K562 (cell line): ENCODE results near the gene ABRAXAS1. TPM values are rescaled to one million over a fixed set of nuclear protein-coding genes. Genes with fewer than 3 reads are reported as not detected.

Source experiments
- AFF1 ChIP-seq, 2 experiments: fragments of 450-650 bp; IDR thresholded peaks; 2 replicates each; pipeline ENCODE4 v1.6.1; 2018; ENCODE audit warnings: mild to moderate bottlenecking in 2 of 2, low read depth in 1 of 2; ENCODE audit not compliant: partially characterized antibody in 2 of 2
- ATF1 ChIP-seq, 2 experiments: fragments of 450-650 bp in 1 of 2; IDR thresholded peaks; 2 replicates each; pipeline ENCODE4 v1.6.1; 2016; ENCODE audit warnings: missing compliant biosample characterization in 1 of 2, missing genetic modification characterization in 1 of 2
- ATF3 ChIP-seq, 2 experiments: fragments of 450-650 bp in 1 of 2; sonication (generic) in 1 of 2; formaldehyde crosslinking in 1 of 2; IDR thresholded peaks in 1 of 2; conservative IDR thresholded peaks in 1 of 2; 2 replicates each; pipeline versions ENCODE4 v1.6.1 to v1.8.1; 2016 to 2023; ENCODE audit warnings: mild to moderate bottlenecking in 2 of 2, moderate library complexity in 2 of 2, inconsistent platforms in 1 of 2, missing genetic modification reagents in 1 of 2
- HDAC1 ChIP-seq, 2 experiments: fragments of 450-650 bp; IDR thresholded peaks; 2 replicates each; pipeline ENCODE4 v1.6.1; 2016 to 2017; ENCODE audit warnings: inconsistent platforms in 1 of 2, mild to moderate bottlenecking in 1 of 2, moderate library complexity in 1 of 2
- HDAC6 ChIP-seq: IDR thresholded peaks from 2 replicates; pipeline ENCODE4 v1.6.1; 2012; ENCODE audit warnings: low read depth, mild to moderate bottlenecking, control low read depth, inconsistent platforms, low read length, moderate library complexity
- HSF4 ChIP-seq: fragments of 250-450 bp; sonication (Bioruptor Pico); IDR thresholded peaks from 2 replicates; pipeline ENCODE4 v2.1.2; 2022; ENCODE audit warnings: mild to moderate bottlenecking, moderate library complexity, borderline replicate concordance
- MAZ ChIP-seq, 2 experiments: fragments of 450-650 bp in 1 of 2; sonication (generic) in 1 of 2; formaldehyde crosslinking; IDR thresholded peaks in 1 of 2; conservative IDR thresholded peaks in 1 of 2; 2 replicates each; pipeline versions ENCODE4 v1.4.0 to v1.5.0; 2020; ENCODE audit warnings: mild to moderate bottlenecking in 1 of 2, missing genetic modification reagents in 1 of 2
- RBM34 ChIP-seq: fragments of 200-400 bp; formaldehyde crosslinking; IDR thresholded peaks from 2 replicates; pipeline ENCODE4 v1.6.1; 2018; ENCODE audit warnings: low read length, borderline replicate concordance; ENCODE audit not compliant: insufficient read depth
- ZBTB11 ChIP-seq, 3 experiments: fragments of 200-800 bp in 1 of 3; fragments of 250-450 bp in 1 of 3; fragments of 450-650 bp in 1 of 3; sonication (Bioruptor Pico) in 1 of 3; sonication (Bioruptor generic) in 1 of 3; formaldehyde crosslinking in 1 of 3; IDR thresholded peaks; 2 replicates each; pipeline versions ENCODE4 v1.6.1 to v1.8.0; 2016 to 2022; ENCODE audit warnings: mild to moderate bottlenecking in 2 of 3, missing genetic modification characterization in 2 of 3, missing compliant biosample characterization in 1 of 3, moderate library complexity in 1 of 3
- ZNF133 ChIP-seq: fragments of 250-450 bp; sonication (Bioruptor Pico); IDR thresholded peaks from 2 replicates; pipeline ENCODE4 v1.4.0; 2020; ENCODE audit warnings: mild to moderate bottlenecking
- ZNF57 ChIP-seq: fragments of 450-650 bp; formaldehyde crosslinking; IDR thresholded peaks from 2 replicates; pipeline ENCODE4 v1.4.0; 2020; ENCODE audit warnings: mild to moderate bottlenecking, moderate library complexity
- polyA plus RNA-seq, 8 experiments: library from polyadenylated mRNA; depleted of rRNA in 4 of 8; stranded (reverse) in 5 of 8; unstranded in 3 of 8; fragments of >200 nt; fragmentation: Nextera tagmentation in 2 of 8; fragmentation: Illumina TruSeq in 1 of 8; extraction: Ambion mirVana in 2 of 8; extraction: Trizol in 1 of 8; gene quantifications; 2 replicates each; pipeline versions ENCODE4 v1.2.1 to v1.2.3, GENCODE V29; 2011 to 2014; ENCODE audit warnings: inconsistent platforms in 1 of 8, missing spikeins in 1 of 8
- total RNA-seq, 7 experiments: library from RNA; depleted of rRNA in 6 of 7; stranded (reverse); fragments of >200 nt in 6 of 7; fragmentation: Illumina TruSeq in 2 of 7; extraction: Trizol in 2 of 7; gene quantifications; 2 replicates each; pipeline versions ENCODE4 v1.2.1 to v1.2.3, GENCODE V29; 2011 to 2021; ENCODE audit warnings: low replicate concordance in 1 of 7

The ABRAXAS1 gene
- total and polyA plus RNA-seq, 9 of the 15 experiments (the other 6 are each of a cell fraction or from before 2014, with no cell fraction given) = 10.8 to 48.3 (median 22.1) TPM

GRCh38 chr4:83438719-83439118, 46.2 kb downstream of the ABRAXAS1 start (continued):
- TF ChIP-seq HSF4 (CRISPR knock-in tag) = no peak
- TF ChIP-seq AFF1 (IDR thresholded peaks at IDR 0.05; ENCODE audit: low read depth in 1 of 2, partially characterized antibody in 2 of 2) = no peak
- no peak for TF ChIP-seq ATF3 (IDR thresholded peaks at IDR 0.05)
- TF ChIP-seq ATF3 (CRISPR knock-in tag; conservative IDR thresholded peaks at IDR 0.05) = no peak
- TF ChIP-seq RBM34 = no peak
- TF ChIP-seq ZBTB11 (CRISPR knock-in tag; IDR thresholded peaks at IDR 0.05) = no peak
- TF ChIP-seq ZNF133 (CRISPR knock-in tag) = no peak
- no peak for TF ChIP-seq ZNF57 (CRISPR knock-in tag)
- TF ChIP-seq MAZ (CRISPR knock-in tag; conservative IDR thresholded peaks at IDR 0.05 in 1 of 2, IDR thresholded peaks at IDR 0.05 in 1 of 2) = no peak
- no peak for TF ChIP-seq HDAC1 (IDR thresholded peaks at IDR 0.05)
- TF ChIP-seq HDAC6 = no peak
- TF ChIP-seq ATF1 (CRISPR knock-in tag; IDR thresholded peaks at IDR 0.05) = no peak
- TF ChIP-seq ATF1 (tag; IDR thresholded peaks at IDR 0.05) = no peak
